ENCODE data around the gene FYN. TPM values are rescaled to one million over a fixed set of nuclear protein-coding genes. Genes with fewer than 3 reads are reported as not detected.

The FYN gene
- total RNA-seq, 1 experiment from 2014 or later, result 37.8 TPM

GRCh38 chr6:111848262-111848812 is 24.9 kb downstream of the FYN start:
- TF ChIP-seq CTCF (IDR thresholded peaks at IDR 0.05; ENCODE audit: unreplicated experiment), result no peak
- H3K9me3 Mint-ChIP-seq (ENCODE audit: unreplicated experiment), result no peaks in the 10 kb centered on the region
- CTCF ChIA-PET, result interaction anchor here (1.0 kb wide), 1 partner anchor 14 kb away, joined by 3 read pairs; no protein-coding TSS in a partner anchor
- no peak overlapping the region for H3K4me3 Mint-ChIP-seq (ENCODE audit: unreplicated experiment)
- H3K27ac Mint-ChIP-seq (ENCODE audit: low read depth, unreplicated experiment), result no peak overlapping the region
- DNase-seq (ENCODE audit: unreplicated experiment), result no peak
- POLR2A ChIA-PET, result no interaction called here
- BruUV-seq (replicated peaks), result no TSS peak
- peaks cover 13% of the 10 kb centered on the region for H3K4me1 Mint-ChIP-seq (ENCODE audit: insufficient read depth, unreplicated experiment)
- no peaks in the 10 kb centered on the region for H3K36me3 Mint-ChIP-seq (ENCODE audit: insufficient read depth, unreplicated experiment)
- intact Hi-C loops (cut with micrococcal nuclease), result no loop called here
- H3K27me3 Mint-ChIP-seq (ENCODE audit: insufficient read depth, unreplicated experiment), result no peaks in the 10 kb centered on the region

GRCh38 chr6:111846492-111847409 is 26.5 kb downstream of the FYN start:
- no TSS peak for BruUV-seq (replicated peaks)
- no peaks in the 10 kb centered on the region for H3K9me3 Mint-ChIP-seq (ENCODE audit: unreplicated experiment)
- H3K36me3 Mint-ChIP-seq (ENCODE audit: insufficient read depth, unreplicated experiment), result no peaks in the 10 kb centered on the region
- TF ChIP-seq CTCF (IDR thresholded peaks at IDR 0.05; ENCODE audit: unreplicated experiment), result no peak
- peaks cover 8% of the 10 kb centered on the region for H3K4me1 Mint-ChIP-seq (ENCODE audit: insufficient read depth, unreplicated experiment)
- ChIA-PET POLR2A (interaction anchor here (0.7 kb wide), 1 partner anchor 59 kb away, joined by 3 read pairs; no protein-coding TSS in a partner anchor), CTCF (interaction anchor here (0.7 to 1.8 kb wide), 3 partner anchors 18 to 151 kb away, joined by 3 to 6 read pairs (median 3); no protein-coding TSS in a partner anchor)
- H3K27ac Mint-ChIP-seq (ENCODE audit: low read depth, unreplicated experiment), result no peak overlapping the region
- intact Hi-C loops (cut with micrococcal nuclease), result no loop called here
- no peak overlapping the region for H3K4me3 Mint-ChIP-seq (ENCODE audit: unreplicated experiment)
- peak; percentile 23 for DNase-seq (ENCODE audit: unreplicated experiment)
- H3K27me3 Mint-ChIP-seq (ENCODE audit: insufficient read depth, unreplicated experiment), result no peaks in the 10 kb centered on the region

GRCh38 chr6:111846066-111846465 is 27.2 kb downstream of the FYN start:
- intact Hi-C loops (cut with micrococcal nuclease), result no loop called here
- no peaks in the 10 kb centered on the region for H3K36me3 Mint-ChIP-seq (ENCODE audit: insufficient read depth, unreplicated experiment)
- no peaks in the 10 kb centered on the region for H3K27me3 Mint-ChIP-seq (ENCODE audit: insufficient read depth, unreplicated experiment)
- no peaks in the 10 kb centered on the region for H3K9me3 Mint-ChIP-seq (ENCODE audit: unreplicated experiment)
- ChIA-PET CTCF (interaction anchor here (1.8 kb wide), 1 partner anchor 151 kb away, joined by 6 read pairs; no protein-coding TSS in a partner anchor), POLR2A (no interaction called here)
- DNase-seq (ENCODE audit: unreplicated experiment), result no peak
- TF ChIP-seq CTCF (IDR thresholded peaks at IDR 0.05; ENCODE audit: unreplicated experiment), result no peak
- no peak overlapping the region for H3K27ac Mint-ChIP-seq (ENCODE audit: low read depth, unreplicated experiment)
- no peak overlapping the region for H3K4me3 Mint-ChIP-seq (ENCODE audit: unreplicated experiment)
- H3K4me1 Mint-ChIP-seq (ENCODE audit: insufficient read depth, unreplicated experiment), result peaks cover 8% of the 10 kb centered on the region
- BruUV-seq (replicated peaks), result no TSS peak

GRCh38 chr6:111845441-111845871 is 27.8 kb downstream of the FYN start:
- no TSS peak for BruUV-seq (replicated peaks)
- no peaks in the 10 kb centered on the region for H3K36me3 Mint-ChIP-seq (ENCODE audit: insufficient read depth, unreplicated experiment)

More at GRCh38 chr6:111845441-111845871, 27.8 kb downstream of the FYN start:
- no peak overlapping the region for H3K4me3 Mint-ChIP-seq (ENCODE audit: unreplicated experiment)
- no peak overlapping the region for H3K27ac Mint-ChIP-seq (ENCODE audit: low read depth, unreplicated experiment)
- no peak for TF ChIP-seq CTCF (IDR thresholded peaks at IDR 0.05; ENCODE audit: unreplicated experiment)
- ChIA-PET CTCF (no interaction called here), POLR2A (no interaction called here)
- intact Hi-C loops (cut with micrococcal nuclease), result no loop called here
- H3K9me3 Mint-ChIP-seq (ENCODE audit: unreplicated experiment), result no peaks in the 10 kb centered on the region
- no peak for DNase-seq (ENCODE audit: unreplicated experiment)
- H3K4me1 Mint-ChIP-seq (ENCODE audit: insufficient read depth, unreplicated experiment), result peaks cover 8% of the 10 kb centered on the region
- H3K27me3 Mint-ChIP-seq (ENCODE audit: insufficient read depth, unreplicated experiment), result no peaks in the 10 kb centered on the region
